Measurements from ENCODE around the gene ADGRA3. TPM values are rescaled to one million over a fixed set of nuclear protein-coding genes. Genes with fewer than 3 reads are reported as not detected.

The ADGRA3 gene
- total RNA-seq, 2 donors from 2014 or later, result 51.8 to 54.9 TPM

DNA sequence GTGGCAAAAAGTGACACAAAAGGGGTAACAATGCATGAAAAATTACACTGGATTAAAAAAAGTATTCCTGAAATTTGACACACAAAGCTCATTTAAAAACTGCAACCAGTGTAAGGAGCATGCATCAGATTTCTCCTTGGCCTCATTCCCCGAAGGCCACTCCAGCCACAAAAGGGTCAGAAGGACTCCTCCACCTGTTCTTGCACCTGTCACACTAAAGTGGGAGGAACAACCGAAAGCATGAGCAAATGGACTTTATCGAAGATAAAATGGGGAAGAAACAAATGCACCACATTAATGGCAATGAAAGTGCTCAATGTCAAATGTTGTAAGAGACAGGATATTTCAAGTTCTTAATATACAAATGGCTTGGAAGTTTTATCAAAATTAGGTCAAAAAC lies 88.2 kb downstream of the ADGRA3 start:
- Mint-ChIP-seq H3K4me1 (peaks cover 8% of the 10 kb centered on the region), H3K4me3 (no peak overlapping the region), H3K9me3 (no peaks in the 10 kb centered on the region), H3K27me3 (ENCODE audit: insufficient read depth) (no peaks in the 10 kb centered on the region), H3K27ac (no peak overlapping the region), H3K36me3 (ENCODE audit: low read depth) (peaks cover 58% of the 10 kb centered on the region)
- H3K9me3 ChIP-seq (ENCODE audit: control insufficient read depth, low read length), result no peaks in the 10 kb centered on the region
- no peak overlapping the region for H3K4me3 ChIP-seq (ENCODE audit: low read length)
- no peak overlapping the region for H3K27ac ChIP-seq (ENCODE audit: low read depth, low read length)
- no peak for DNase-seq
- no peaks in the 10 kb centered on the region for H3K27me3 ChIP-seq (ENCODE audit: control insufficient read depth, insufficient read depth, low read length, poor library complexity, severe bottlenecking)
- no peak overlapping the region for H3K9ac ChIP-seq (ENCODE audit: extremely low read depth, low read length, poor library complexity, severe bottlenecking)
- TF ChIP-seq, protein P1, sequence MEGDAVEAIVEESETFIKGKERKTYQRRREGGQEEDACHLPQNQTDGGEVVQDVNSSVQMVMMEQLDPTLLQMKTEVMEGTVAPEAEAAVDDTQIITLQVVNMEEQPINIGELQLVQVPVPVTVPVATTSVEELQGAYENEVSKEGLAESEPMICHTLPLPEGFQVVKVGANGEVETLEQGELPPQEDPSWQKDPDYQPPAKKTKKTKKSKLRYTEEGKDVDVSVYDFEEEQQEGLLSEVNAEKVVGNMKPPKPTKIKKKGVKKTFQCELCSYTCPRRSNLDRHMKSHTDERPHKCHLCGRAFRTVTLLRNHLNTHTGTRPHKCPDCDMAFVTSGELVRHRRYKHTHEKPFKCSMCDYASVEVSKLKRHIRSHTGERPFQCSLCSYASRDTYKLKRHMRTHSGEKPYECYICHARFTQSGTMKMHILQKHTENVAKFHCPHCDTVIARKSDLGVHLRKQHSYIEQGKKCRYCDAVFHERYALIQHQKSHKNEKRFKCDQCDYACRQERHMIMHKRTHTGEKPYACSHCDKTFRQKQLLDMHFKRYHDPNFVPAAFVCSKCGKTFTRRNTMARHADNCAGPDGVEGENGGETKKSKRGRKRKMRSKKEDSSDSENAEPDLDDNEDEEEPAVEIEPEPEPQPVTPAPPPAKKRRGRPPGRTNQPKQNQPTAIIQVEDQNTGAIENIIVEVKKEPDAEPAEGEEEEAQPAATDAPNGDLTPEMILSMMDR (conservative IDR thresholded peaks at IDR 0.05), result no peak
- no peaks in the 10 kb centered on the region for H3K4me1 ChIP-seq (ENCODE audit: control insufficient read depth, insufficient read depth, low read length)
- 65 to 100% methylated on average over 1 to 3 of the region's 3 CpGs for WGBS, 2 experiments (ENCODE audit: insufficient coverage in 1 of 2, insufficient read length in 1 of 2)
- peaks cover 47% of the 10 kb centered on the region for H3K36me3 ChIP-seq (ENCODE audit: control insufficient read depth, insufficient read depth, low read length)

DNA sequence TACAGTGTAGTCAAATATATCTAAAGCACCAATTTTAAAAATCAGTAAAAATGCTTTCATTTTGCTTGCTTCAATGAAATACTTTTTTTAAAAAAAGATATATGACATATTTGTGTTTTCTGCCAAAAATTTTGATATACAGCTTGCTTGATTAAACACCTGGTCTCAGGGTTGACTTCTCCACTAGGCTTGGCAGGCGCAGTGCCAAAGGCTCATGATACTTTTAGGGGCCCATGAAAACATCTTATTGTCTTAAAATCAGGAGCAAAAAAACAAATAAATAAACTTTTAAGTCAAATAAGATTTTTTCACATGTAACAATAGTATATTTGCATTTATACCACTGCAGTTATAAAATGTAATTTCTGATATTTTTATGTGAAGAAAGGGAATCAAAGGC lies 95.6 kb downstream of the ADGRA3 start:
- no peak overlapping the region for H3K4me3 Mint-ChIP-seq
- H3K4me1 Mint-ChIP-seq, result peaks cover 5% of the 10 kb centered on the region
- Histone ChIP-seq H3K4me1 (ENCODE audit: control insufficient read depth, insufficient read depth, low read length) (no peaks in the 10 kb centered on the region), H3K36me3 (ENCODE audit: control insufficient read depth, insufficient read depth, low read length) (peaks cover 58% of the 10 kb centered on the region), H3K9ac (ENCODE audit: extremely low read depth, low read length, poor library complexity, severe bottlenecking) (no peak overlapping the region), H3K9me3 (ENCODE audit: control insufficient read depth, low read length) (no peaks in the 10 kb centered on the region), H3K4me3 (ENCODE audit: low read length) (no peak overlapping the region), H3K27ac (ENCODE audit: low read depth, low read length) (no peak overlapping the region), H3K27me3 (ENCODE audit: control insufficient read depth, insufficient read depth, low read length, poor library complexity, severe bottlenecking) (no peaks in the 10 kb centered on the region)
- H3K27me3 Mint-ChIP-seq (ENCODE audit: insufficient read depth), result no peaks in the 10 kb centered on the region
- H3K27ac Mint-ChIP-seq, result no peak overlapping the region
- TF ChIP-seq, protein P1 (conservative IDR thresholded peaks at IDR 0.05), result no peak
- peaks cover 35% of the 10 kb centered on the region for H3K36me3 Mint-ChIP-seq (ENCODE audit: low read depth)
- H3K9me3 Mint-ChIP-seq, result no peaks in the 10 kb centered on the region
- no peak for DNase-seq
- WGBS, 2 experiments (ENCODE audit: insufficient coverage in 1 of 2, insufficient read length in 1 of 2), result 93% methylated on average over 1 of the region's 1 CpG; no CpG with 5 or more reads in 1 of the 2 experiments

DNA sequence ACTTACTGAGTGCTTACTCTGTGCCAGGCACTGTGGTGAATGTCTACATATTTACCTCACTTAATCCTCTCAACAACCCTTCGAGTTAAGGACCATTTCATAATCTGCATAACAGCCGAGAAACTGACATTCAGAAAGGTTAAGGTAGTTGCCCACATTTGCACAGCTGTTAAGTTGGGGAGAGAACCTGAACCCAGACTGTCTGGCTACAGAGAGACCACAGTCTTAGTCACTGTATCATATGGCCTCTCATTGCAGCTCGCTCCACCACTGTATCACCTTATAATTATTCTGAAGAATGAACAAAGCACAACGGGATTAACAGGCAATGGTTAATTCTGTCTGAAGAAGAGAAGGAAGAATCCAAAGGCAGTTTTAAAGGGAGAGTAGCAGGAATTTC lies 98.5 kb downstream of the ADGRA3 start:
- Histone ChIP-seq H3K4me3 (ENCODE audit: low read length) (no peak overlapping the region), H3K4me1 (ENCODE audit: control insufficient read depth, insufficient read depth, low read length) (no peaks in the 10 kb centered on the region), H3K36me3 (ENCODE audit: control insufficient read depth, insufficient read depth, low read length) (peaks cover 59% of the 10 kb centered on the region), H3K9me3 (ENCODE audit: control insufficient read depth, low read length) (no peaks in the 10 kb centered on the region), H3K27ac (ENCODE audit: low read depth, low read length) (no peak overlapping the region), H3K27me3 (ENCODE audit: control insufficient read depth, insufficient read depth, low read length, poor library complexity, severe bottlenecking) (no peaks in the 10 kb centered on the region), H3K9ac (ENCODE audit: extremely low read depth, low read length, poor library complexity, severe bottlenecking) (no peak overlapping the region)
- H3K36me3 Mint-ChIP-seq (ENCODE audit: low read depth), result peaks cover 29% of the 10 kb centered on the region
- no peak overlapping the region for H3K4me3 Mint-ChIP-seq
- 88 to 100% methylated on average over 2 to 4 of the region's 4 CpGs for WGBS, 2 experiments (ENCODE audit: insufficient coverage in 1 of 2, insufficient read length in 1 of 2)
- no peak overlapping the region for H3K27ac Mint-ChIP-seq
- TF ChIP-seq, protein P1 (conservative IDR thresholded peaks at IDR 0.05), result no peak
- H3K27me3 Mint-ChIP-seq (ENCODE audit: insufficient read depth), result no peaks in the 10 kb centered on the region
- H3K4me1 Mint-ChIP-seq, result peaks cover 5% of the 10 kb centered on the region
- H3K9me3 Mint-ChIP-seq, result no peaks in the 10 kb centered on the region
- DNase-seq, result no peak
